GM19025 (cell line): Measurements from ENCODE around the gene UBAC2.

Experiments
- ATAC-seq: cut with Tn5 transposase; IDR thresholded peaks from one replicate; pipeline ENCODE4 v1.9.1; 2021; ENCODE audit warnings: mild to moderate bottlenecking, low read depth, moderate library complexity; ENCODE audit not compliant: unreplicated experiment

UBAC2 gene

DNA sequence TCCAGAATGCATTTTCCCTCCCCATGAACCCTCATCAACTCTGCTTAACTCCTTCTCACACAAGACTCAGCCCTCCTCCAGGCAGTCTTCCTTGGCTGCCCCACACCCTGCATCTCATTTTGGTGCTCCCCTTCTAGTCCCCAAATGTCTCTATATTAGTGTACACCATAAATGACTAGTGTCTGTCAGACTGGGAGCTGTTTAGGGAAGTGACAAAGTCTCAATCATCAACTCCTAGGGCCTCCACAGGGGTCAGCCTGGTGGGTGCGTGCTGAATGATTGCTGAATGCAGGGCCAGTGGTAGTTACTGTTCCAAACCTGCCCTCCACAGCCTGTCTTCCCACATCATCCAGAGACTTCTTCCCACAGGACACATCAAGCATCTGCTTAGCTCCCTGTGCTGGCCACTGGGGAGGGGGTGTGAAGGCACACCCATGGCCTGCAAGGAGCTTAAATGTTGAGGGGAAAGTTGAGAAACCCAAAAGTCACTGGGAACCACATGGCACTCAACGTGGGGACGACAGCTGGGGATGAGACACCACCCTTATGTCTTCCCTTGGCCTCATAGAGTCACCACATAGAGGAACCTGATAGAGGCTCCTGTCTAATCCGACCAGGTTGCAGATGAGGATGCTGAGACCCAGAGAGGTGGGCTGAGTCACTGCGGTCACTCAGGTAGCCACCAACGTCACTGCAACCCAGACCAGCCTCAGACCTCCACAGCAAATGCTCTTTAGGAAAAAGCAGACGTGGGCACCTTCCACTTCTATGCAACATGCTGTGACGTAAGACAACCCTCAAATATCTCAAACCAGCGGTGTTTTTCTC is 221.3 kb downstream of the UBAC2 start:
- no peak for ATAC-seq

DNA sequence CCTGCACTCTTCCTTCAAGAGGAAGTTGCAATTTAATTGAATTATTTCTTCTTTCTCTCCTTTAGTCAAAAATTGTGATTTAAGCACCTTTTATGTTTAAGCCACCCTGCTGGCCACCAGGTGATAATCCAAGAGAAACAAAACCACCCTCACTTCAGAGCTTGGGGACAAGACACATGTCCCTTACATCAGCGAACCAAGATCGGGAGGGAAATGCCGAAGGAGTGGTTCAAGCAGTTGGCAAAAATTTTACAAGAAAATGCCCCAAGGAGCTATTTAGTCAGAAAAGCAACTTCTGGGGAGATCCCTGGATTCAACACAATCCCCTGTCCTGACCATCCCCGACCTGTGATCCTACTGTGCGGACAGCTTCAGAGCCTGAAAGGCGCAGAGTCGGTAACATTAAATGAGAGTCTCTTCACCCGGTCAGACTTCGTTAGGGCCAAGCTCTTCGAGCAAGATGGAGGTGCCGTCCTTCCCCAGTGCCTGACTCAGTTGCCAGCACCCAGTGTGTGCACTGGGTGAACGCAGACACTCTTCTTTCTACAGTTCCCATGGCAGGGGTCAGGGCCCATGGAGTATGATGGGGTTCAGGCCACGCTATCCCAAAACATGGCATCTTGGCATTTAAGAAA is 222.0 kb downstream of the UBAC2 start:
- no peak for ATAC-seq

DNA sequence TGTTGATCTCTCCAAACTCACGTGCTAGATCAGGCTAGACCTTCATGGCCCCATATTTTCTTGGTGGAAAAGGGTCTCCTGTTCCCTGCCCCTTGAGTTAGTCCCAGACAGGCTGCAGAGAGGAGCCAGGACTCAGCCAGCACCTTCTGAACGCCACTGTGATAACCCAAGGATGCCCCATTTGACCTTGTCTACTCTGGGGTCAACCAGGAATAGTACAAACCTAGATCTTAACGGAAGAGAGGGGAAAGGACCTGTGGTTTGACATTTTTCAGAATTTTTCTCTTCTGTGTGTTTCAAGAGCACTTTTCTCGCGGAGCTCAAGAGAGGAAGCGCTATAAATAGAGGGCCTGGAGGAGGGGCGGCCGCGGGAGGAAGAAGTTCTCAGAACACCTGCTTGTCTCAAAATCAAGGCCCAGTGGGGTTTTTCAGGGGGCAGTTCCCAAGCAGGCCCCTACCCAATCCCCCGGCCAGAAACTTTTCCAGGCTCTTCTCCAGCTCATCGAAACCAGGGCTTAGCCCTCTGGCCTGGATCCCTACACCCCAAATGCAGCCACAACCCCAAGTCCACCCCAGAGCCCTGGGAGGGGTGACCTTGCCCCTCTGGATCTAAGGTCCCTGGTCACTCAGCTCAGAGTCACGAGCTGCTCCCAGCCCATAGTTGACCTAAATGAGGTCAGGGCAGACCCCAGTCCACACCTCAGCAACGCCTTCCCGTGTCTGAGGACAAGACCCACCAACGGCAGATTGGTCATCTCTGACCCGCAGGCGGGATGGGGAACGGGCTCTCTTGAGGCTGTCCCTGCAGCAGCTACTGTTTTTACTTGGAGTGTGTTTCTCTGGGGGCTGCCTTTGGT is 225.1 kb downstream of the UBAC2 start:
- peak; percentile 68 for ATAC-seq

DNA sequence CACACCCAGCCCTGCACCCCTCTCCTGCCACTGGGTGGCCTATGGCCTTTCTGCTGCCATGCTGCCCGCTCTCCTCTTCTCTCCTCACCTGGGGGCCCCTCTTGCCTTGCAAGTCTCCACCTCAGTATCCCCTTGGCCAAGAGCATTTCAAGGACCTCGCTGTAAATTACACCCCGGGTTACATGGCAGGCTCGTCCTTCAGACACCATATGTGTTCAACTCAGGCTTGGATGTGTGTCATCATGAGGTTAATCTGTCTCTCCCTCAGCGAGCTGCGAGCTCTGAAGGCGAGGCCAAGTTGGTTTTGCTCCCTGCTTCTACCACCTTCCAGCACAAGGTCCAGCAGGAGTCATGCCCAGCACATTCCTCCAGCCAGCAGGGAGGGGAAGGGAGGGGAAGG is 225.8 kb downstream of the UBAC2 start:
- no peak for ATAC-seq

DNA sequence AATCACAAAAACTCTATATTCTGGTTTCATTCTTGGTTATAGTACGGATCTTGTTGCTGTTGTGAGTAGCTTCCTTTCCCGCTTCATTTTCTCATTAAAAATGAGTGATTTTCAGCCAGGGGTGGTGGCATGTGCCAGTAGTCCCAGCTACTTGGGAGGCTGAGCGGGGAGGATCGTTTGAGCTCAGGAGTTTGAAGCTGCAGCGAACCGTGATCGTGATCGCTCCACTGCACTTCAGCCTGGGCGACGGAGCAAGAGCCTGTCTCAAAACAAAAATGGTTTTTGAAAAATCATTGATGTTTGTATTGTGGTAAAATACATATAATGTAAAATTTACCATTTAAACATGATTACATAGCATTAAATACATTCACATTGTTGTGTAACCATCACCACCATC is 229.0 kb downstream of the UBAC2 start:
- ATAC-seq = no peak

DNA sequence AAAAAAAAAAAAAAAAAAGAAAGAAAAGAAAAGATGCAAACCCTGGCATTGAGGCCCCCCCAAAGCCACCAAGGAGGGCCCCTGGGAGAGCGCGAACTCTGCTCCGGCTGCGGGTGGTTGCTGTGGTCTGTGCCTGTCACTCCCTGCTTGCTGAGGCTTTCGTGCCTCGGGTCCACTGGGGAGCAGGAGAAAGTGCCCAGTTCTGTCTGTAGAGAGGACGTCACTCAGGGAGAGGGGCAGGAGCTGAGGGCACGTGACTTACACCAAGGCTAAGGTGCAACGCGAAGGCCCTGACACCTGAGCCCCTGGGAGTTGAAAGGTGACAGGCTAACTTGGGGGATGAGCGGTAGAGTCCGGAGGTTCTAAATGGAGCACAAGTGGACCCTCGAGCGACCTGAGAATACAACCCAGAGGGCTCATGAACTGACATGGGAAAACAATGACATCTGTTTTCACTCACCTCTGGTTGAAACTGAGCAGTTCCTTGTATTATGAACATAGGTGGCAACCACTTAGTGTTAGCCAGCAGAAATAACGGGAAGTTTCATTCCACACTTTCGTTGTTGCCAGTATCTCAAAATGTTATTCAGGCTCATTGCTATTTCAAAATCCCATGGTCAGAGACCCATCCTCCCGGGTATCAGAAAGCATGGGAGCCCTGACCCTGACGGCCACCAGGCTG is 231.4 kb downstream of the UBAC2 start:
- peak; percentile 25 for ATAC-seq

DNA sequence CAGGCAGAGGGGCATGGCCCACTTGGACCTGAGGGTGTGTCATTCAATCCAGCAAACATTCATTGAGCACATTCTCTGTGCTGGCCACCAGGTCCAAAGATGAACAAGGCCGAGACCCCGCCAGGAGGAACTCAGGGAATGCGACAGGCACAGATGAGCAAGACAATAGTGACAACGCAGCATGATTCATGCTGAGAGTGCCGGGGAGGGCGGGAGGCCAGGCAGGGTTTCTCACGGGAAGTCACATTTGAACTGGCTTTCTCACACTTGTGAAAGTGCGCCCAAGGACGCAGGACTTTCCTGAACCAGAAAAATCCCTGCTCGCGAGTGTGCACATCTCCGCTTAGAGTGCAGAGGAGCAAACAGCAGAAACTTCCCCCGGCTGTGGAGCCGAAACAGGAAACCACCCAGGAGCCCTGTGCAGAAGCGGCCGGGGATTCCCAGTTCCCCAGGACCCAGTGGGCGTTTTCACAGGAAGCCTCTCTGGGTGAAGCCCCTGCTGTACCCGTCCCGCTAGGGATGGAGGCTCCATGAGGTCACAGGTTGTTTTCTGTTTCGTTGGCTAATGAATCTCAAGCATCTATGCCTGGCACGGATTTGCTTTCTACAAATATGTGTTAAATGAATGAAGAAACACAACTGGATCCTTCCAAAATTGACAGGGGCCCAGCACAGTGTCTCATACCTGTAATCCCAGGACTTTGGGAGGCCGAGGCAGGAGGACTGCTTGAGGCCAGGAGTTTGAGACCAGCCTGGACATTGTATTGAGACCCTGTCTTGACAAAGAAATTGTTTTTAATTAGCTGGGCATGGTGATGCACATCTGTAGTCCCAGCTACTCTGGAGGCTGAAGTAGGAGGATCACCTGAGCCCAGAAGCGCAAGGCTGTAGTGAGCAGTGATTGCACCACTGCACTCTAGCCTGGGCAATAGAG is 232.2 kb downstream of the UBAC2 start:
- peak; percentile 60 for ATAC-seq

DNA sequence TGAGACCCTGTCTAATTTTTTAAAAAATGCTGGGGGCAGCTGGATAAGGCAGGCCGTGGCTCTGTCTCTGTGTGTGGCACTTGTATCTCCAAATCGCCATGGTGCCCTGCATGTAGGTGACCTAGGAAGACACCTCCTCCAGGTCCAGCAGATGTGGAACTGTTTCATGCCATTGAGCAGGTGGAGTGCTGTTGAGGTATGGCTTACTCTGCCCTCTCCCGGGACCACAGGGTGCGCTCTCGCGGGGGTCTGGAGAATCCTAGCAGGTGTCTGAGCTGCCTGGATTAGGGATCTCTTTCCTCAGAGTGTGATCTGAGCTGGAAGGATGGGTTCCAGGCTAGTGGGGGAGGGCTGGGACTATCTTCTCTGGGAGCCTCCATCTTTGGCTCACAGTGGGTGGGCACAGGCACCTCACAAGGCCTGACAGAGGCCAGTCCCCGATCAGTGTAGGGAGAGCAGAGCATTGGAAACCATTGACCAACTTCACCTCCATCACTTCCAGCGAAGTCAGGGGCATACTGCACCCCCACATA is 233.0 kb downstream of the UBAC2 start:
- ATAC-seq = no peak

DNA sequence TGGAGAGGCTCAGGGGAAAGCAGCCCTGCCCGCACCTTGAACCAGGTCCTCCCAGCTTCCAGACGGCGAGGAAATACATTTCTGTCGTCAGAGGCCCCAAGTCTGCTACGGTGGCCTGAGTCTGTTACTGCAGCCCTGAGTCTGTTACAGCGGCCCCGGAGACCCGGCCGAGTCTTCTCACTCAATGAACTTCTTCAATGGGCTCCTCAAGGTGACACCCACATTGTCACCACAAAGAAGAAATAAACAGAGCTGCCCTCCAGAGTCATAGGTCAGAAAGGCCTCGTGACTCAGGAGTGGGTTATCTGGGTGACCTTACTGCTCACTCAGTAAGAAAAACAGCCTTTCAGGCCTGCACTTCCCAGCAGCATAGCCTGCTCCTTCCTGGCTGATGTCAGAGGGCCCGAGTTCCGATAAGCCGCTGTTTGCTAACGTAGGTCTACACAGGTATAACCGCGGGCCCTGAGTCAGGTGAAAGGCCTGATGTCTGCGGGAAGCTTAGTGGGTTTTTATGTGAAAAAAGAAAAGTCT is 233.7 kb downstream of the UBAC2 start:
- ATAC-seq = no peak

DNA sequence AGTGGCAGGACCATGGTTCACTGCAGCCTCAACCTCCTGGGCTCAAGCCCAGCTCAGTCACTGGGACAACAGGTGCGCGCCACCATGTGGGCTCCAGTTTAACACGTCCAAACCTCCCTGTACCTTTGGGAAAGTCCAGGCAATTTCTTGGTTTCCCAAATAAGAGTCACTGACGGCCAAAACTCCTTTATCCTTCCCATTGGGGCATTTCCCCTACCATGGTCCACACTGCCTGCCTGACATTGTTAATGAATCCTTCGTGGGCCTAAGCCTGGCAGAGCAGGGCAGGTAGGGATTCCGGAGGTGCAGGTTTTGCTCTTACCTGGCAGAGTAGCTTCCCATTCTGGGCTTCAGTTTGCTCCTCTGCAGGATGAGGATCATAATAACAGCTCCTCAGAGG is 234.5 kb downstream of the UBAC2 start:
- ATAC-seq = no peak

DNA sequence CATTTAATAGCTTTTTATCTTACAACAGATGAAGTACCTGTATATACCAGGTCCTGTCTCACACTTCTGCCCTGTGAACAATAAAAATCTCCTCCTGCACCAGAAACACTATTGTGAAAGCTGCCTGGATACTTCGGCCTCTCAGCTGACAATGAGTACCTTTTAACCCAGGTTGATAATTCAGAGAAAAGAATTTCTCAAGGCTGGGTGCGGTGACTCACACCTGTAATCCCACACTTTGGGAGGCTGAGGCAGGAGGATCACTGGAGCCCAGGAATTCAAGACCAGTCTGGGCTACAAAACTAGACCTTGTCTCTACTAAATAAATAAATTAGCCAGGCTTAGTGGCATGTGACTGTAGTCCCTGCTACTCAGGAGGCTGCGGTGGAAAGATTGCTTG is 235.3 kb downstream of the UBAC2 start:
- ATAC-seq = no peak
